Heart right ventricle (tissue), 16 donors: ENCODE measurements around the gene SFT2D3. TPM values are rescaled to one million over a fixed set of nuclear protein-coding genes. Genes with fewer than 3 reads are reported as not detected.
A peak's percentile ranks its signal among the peaks of the same experiment; 100 is the strongest.

Experiments used
- ATAC-seq, 8 donors: fragments of 200-7000 bp; cut with Tn5 transposase; one replicate each; pipeline ENCODE4 v1.9.1; 2020; ENCODE audit warnings: mild to moderate bottlenecking in 8 of 8, moderate library complexity in 8 of 8, moderate number of reproducible peaks in 1 of 8
- DNase-seq, 2 donors: peaks; one replicate each; pipeline ENCODE4 v3.0.0-alpha.2; 2020
- H3K27ac ChIP-seq, 10 donors: fragments of 200-600 bp; sonication (generic) in 2 of 10; one replicate each; pipeline versions ENCODE4 v1.5.0 to v1.8.0; 2020 to 2022; ENCODE audit warnings: mild to moderate bottlenecking in 3 of 10
- H3K27me3 ChIP-seq, 7 donors: fragments of 200-600 bp; one replicate each; pipeline ENCODE4 v1.8.0; 2021 to 2022; ENCODE audit warnings: mild to moderate bottlenecking in 2 of 7
- H3K36me3 ChIP-seq, 9 donors: fragments of 200-600 bp; sonication (generic) in 1 of 9; one replicate each; pipeline versions ENCODE4 v1.5.0 to v1.8.0; 2020 to 2022; ENCODE audit warnings: mild to moderate bottlenecking in 2 of 9
- H3K4me1 ChIP-seq, 9 donors: fragments of 200-600 bp; sonication (generic) in 1 of 9; one replicate each; pipeline versions ENCODE4 v1.5.0 to v1.8.0; 2020 to 2022; ENCODE audit warnings: mild to moderate bottlenecking in 4 of 9
- H3K4me3 ChIP-seq, 10 donors: fragments of 200-600 bp; sonication (generic) in 2 of 10; one replicate each; pipeline versions ENCODE4 v1.5.0 to v1.8.0; 2020 to 2022; ENCODE audit warnings: mild to moderate bottlenecking in 7 of 10, moderate library complexity in 2 of 10
- H3K9me3 ChIP-seq, 11 donors: fragments of 200-600 bp in 10 of 11; sonication (generic) in 2 of 11; one replicate each; pipeline versions ENCODE4 v1.5.0 to v1.8.0; 2013 to 2022; ENCODE audit warnings: mild to moderate bottlenecking in 2 of 11, control low read depth in 1 of 11, moderate library complexity in 1 of 11
- CTCF ChIP-seq, 9 donors: fragments of 200-600 bp; sonication (generic) in 2 of 9; IDR thresholded peaks; one replicate each; pipeline versions ENCODE4 v1.5.0 to v1.8.0; 2021 to 2022; ENCODE audit warnings: antibody characterized with exemption in 9 of 9, mild to moderate bottlenecking in 5 of 9, moderate library complexity in 1 of 9
- WGBS, 2 donors: extraction: QIAGEN DNeasy Blood & Tissue Kit; methylation state at CpG; one replicate each; pipeline ENCODE4 v1.1.7; 2013; ENCODE audit warnings: inconsistent platforms in 1 of 2; 5-methylcytosine and 5-hydroxymethylcytosine counted together
- intact Hi-C, 10 donors: fragments of 100-400 bp; cut with DNase I; formaldehyde crosslinking; loops; one replicate each; pipeline versions ENCODE4 v1.11.1 to v1.14.2; 2022
- polyA plus RNA-seq, 2 donors: library from polyadenylated mRNA; stranded (reverse); fragments of 200-250 nt; gene quantifications; one replicate each; pipeline ENCODE4 v1.2.3, GENCODE V29; 2013
- total RNA-seq, 10 donors: library from RNA; stranded (reverse); fragmentation: NEBNext Ultra II Directional in 3 of 10; extraction: Animal tissue kit (Norgen Biotek cat#: 25700) in 3 of 10; gene quantifications; one replicate each; pipeline versions ENCODE4 v1.2.1 to v1.2.4, GENCODE V29; 2021 to 2023
- donor health status: Arrhythmogenic right ventricular cardiomyopathy.
- donor health status: ischemic (EF 13 %, LVEDD 7.1; RV severe dilation, severe dysfunction).
- donor health status: healthy with polysubstance abuse.
- donor health status: DM: no; HTN: yes; CAD: no.
- donor health status: DM: no; HTN: no; CAD: no.
- donor health status: ischemic (EF 25% LVEDD 6.9; RV normal size, moderate dysfunction).
- donor health status: ischemic (EF 25% LVEDD 5.7; RV mildly dilated, moderate dysfunction).
- donor health status: healthy.
- donor health status: DM: yes; HTN: yes; CAD: no.
- donor health status: Ischemic cardiomyopathy.
- donor health status: ischemic (EF 35%, LVEDD 5.7; RV mildly dilated, moderate dysfunction).
- donor health status: nonischemic (EF 11% LVEDD 7.7; RV severe dilation, severe dysfunction).
- donor health status: DM: yes; HTN: yes; CAD: no.
- donor health status: PGD.
- donor health status: ischemic (EF 29% LVEDD 5.4; RV normal size, mild dysfunction).
- donor health status: nonischemic (EF 23%, LVEDD 6.1; RV moderate dilation, normal function).

Gene SFT2D3
- total and polyA plus RNA-seq, 12 donors, result 2.2 to 5.6 (median 3.4) TPM

GRCh38 chr2:127685410-127686080 is 15.8 kb upstream of the SFT2D3 start:
- Histone ChIP-seq H3K36me3 (no peaks in the 10 kb centered on the region), H3K4me3 (no peak overlapping the region), H3K27ac (peak overlapping the region in 1 of 10 donors; percentile 11), H3K4me1 (peaks cover 0 to 51% (median 29%) of the 10 kb centered on the region in 9 donors), H3K27me3 (peaks cover 0 to 6% (median 0%) of the 10 kb centered on the region in 7 donors), H3K9me3 (peaks cover 0 to 11% (median 0%) of the 10 kb centered on the region in 11 donors)
- no peak for ATAC-seq
- DNase-seq, result no peak
- no peak for TF ChIP-seq CTCF (IDR thresholded peaks at IDR 0.05)
- intact Hi-C loops, result no loop called here
- 73 to 77% methylated on average over 8 of the region's 8 CpGs for WGBS, 2 donors

GRCh38 chr2:127688405-127688804 is 12.9 kb upstream of the SFT2D3 start:
- no peaks in the 10 kb centered on the region for H3K27me3 ChIP-seq
- H3K4me3 ChIP-seq, result no peak overlapping the region
- no peaks in the 10 kb centered on the region for H3K36me3 ChIP-seq
- whole genome bisulfite sequencing, 2 donors, result 83 to 95% methylated on average over 1 of the region's 1 CpG
- intact Hi-C loops, result no loop called here
- ATAC-seq (no peak), DNase-seq (no peak)
- peaks cover 0 to 23% (median 3%) of the 10 kb centered on the region in 11 donors for H3K9me3 ChIP-seq
- peaks cover 0 to 22% (median 7%) of the 10 kb centered on the region in 9 donors for H3K4me1 ChIP-seq
- H3K27ac ChIP-seq, result no peak overlapping the region
- TF ChIP-seq CTCF (IDR thresholded peaks at IDR 0.05), result no peak

- ATAC-seq, result no peak
- peaks cover 0 to 5% (median 0%) of the 10 kb centered on the region in 7 donors for H3K27me3 ChIP-seq
- intact Hi-C loops, result loop anchor here in 4 of 10 donors (10.0 kb wide), 3 partner anchors 46 to 96 kb away; partner anchors contain the start of gene GPR17 (in 2 of the 4)
- no peak overlapping the region for H3K4me3 ChIP-seq
- H3K36me3 ChIP-seq, result no peaks in the 10 kb centered on the region
- WGBS, 2 donors, result 90% methylated on average over 2 of the region's 2 CpGs
- TF ChIP-seq CTCF (IDR thresholded peaks at IDR 0.05), result no peak
- no peak for DNase-seq
- H3K9me3 ChIP-seq, result peaks cover 0 to 23% (median 3%) of the 10 kb centered on the region in 11 donors
- H3K4me1 ChIP-seq, result peaks cover 0 to 13% (median 7%) of the 10 kb centered on the region in 9 donors
- H3K27ac ChIP-seq, result no peak overlapping the region
Measured at GRCh38 chr2:127690696-127691095, 10.6 kb upstream of the SFT2D3 start.

GRCh38 chr2:127694986-127695385 is 6.3 kb upstream of the SFT2D3 start:
- no peaks in the 10 kb centered on the region for H3K36me3 ChIP-seq
- TF ChIP-seq CTCF (IDR thresholded peaks at IDR 0.05), result no peak
- peaks cover 0 to 5% (median 0%) of the 10 kb centered on the region in 7 donors for H3K27me3 ChIP-seq
- H3K4me1 ChIP-seq, result peaks cover 0 to 16% (median 9%) of the 10 kb centered on the region in 9 donors
- no peak for ATAC-seq
- peaks cover 0 to 17% (median 3%) of the 10 kb centered on the region in 11 donors for H3K9me3 ChIP-seq
- H3K27ac ChIP-seq, result peak overlapping the region in 4 of 10 donors; percentile 24 to 55 (median 38)
- no peak for DNase-seq
- intact Hi-C loops, result loop anchor here in 8 of 10 donors (2.0 to 10.0 kb wide), 7 partner anchors 38 to 178 kb away; partner anchors contain the start of gene GPR17 (in 2 of the 8)
- 89 to 91% methylated on average over 9 of the region's 9 CpGs for WGBS, 2 donors
- peak overlapping the region in 9 of 10 donors; percentile 23 to 56 (median 49) for H3K4me3 ChIP-seq
